IPS-NIHi7 (cell line): ENCODE data around the gene HDAC4.
A peak's percentile ranks its signal among the peaks of the same experiment; 100 is the strongest.

Experiments used
- DNase-seq: peaks from one replicate; pipeline ENCODE4 v3.0.0; 2012; ENCODE audit warnings: mixed read lengths; ENCODE audit errors: extremely low spot score

Gene HDAC4

DNA sequence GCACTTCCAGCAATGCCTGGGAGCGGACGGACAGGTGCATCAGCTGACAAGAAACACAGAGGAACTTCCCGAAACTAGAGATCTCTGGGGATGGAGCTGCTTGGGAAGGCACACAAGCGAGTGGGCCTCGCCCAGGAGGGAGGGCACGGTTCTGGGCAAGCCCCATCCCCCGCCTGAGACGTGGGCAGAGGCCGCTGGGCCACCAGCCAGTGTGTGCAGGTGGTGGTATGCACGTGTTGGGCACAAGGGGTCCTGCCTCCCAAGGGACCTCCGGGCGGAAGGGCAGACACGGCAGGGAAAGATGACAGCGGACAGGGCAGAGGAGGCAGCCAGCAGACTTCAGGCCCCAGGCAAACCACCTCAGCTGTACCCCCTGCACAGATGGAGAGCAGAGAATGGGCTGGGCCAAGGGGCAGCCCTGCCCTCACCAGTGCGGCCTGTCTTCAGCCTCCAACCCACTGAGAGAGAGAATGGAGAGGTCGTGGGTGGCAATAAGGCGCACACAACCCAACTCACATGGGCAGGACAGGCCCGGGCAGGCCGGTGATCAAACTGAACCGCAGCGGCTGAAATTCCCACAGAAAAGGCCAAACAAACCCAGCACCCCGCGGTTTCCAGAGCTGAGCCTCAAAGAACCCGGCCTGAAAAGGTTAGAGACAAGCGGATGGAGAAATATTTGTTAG is 51.2 kb downstream of the HDAC4 start:
- no peak for DNase-seq

DNA sequence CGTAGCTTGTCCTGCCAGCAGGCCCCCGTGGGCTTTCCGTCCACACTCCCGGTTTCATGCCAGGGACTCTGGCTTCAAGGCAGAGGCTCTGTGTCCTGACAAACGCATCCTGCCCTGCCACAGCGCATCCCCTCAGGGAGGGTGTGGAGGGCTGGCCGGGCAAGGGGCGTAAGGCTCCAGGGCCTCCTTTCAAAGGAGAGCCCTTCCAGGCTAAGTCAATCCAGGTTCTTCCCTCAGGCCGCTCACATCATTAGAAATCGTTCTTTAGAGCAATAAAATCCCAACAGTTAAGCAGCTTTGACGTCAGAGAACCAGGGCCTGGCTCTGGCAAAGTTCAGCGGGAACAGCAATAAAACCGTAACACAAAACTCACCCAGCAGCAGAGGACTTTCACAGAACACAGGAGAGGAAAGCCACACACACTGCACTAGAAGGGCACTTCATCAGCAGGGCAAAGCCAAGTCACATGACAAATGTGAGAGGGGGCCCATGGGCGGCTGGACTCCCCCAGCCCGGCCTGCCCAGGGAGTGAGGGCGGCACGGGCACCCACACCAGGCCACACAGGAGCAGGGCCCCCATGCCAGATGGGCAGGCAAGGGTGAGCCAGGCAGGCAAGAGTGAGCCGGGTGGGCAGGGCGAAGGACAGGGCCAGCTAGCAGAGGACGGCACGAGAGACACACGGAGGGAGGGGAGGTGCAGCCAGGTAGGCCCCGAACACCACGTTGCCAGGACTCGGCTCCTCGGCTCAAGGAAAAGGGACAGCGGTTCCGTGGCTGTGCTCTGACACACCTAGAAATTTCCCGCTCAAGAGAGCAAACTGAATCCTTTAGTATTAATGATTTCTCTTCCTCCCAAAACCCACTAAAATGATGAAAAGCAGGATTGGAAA is 52.0 kb downstream of the HDAC4 start:
- no peak for DNase-seq

DNA sequence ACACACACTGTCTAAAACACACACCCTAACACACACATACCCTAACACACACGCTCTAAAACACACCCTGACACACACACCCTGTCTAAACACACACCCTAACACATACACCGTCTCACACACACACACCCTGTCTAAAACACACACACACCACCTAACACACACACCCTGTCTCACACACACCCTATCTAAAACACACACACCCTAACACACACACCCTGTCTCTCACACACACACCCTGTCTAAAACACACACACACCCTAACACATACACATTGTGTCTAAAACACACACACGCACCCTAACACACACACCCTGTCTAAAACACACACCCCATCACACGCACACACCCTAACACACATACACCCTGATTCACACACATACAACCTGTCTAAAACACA is 54.1 kb downstream of the HDAC4 start:
- no peak for DNase-seq

DNA sequence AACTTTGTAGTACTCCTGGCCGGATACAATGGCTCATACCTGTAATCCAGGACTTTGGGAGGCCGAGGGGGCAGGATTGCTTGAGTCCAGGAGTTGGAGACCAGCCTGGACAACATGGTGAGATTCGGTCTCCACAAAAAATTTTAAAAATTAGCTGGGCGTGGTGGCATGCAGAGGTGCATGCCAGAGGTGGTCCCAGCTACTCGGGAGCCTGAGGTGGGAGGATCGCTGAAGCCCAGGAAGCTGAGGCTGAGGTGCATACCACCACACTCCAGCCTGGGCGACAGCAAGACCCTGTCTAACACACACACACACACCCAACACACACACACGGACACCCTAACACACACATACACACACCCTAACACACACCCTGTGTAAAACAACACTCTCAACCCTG is 55.6 kb downstream of the HDAC4 start:
- DNase-seq = no peak

DNA sequence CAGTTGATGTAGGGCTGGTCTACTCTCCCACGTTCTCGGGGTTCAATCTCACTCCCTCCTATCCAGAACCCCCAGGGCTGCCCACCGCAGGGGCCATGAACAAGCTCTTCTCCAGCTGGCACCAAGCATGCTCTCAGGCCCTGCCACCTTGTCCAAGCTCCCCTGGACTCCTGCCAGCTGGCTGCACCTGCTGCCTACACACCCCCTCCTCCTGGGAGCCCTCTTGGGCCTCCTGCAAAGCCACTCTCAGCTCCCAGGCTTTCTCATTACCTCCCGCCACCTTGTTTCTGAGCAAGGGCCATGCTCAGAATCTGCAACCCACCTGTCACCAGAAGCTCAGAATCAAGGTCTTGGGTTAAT is 56.0 kb downstream of the HDAC4 start:
- no peak for DNase-seq

DNA sequence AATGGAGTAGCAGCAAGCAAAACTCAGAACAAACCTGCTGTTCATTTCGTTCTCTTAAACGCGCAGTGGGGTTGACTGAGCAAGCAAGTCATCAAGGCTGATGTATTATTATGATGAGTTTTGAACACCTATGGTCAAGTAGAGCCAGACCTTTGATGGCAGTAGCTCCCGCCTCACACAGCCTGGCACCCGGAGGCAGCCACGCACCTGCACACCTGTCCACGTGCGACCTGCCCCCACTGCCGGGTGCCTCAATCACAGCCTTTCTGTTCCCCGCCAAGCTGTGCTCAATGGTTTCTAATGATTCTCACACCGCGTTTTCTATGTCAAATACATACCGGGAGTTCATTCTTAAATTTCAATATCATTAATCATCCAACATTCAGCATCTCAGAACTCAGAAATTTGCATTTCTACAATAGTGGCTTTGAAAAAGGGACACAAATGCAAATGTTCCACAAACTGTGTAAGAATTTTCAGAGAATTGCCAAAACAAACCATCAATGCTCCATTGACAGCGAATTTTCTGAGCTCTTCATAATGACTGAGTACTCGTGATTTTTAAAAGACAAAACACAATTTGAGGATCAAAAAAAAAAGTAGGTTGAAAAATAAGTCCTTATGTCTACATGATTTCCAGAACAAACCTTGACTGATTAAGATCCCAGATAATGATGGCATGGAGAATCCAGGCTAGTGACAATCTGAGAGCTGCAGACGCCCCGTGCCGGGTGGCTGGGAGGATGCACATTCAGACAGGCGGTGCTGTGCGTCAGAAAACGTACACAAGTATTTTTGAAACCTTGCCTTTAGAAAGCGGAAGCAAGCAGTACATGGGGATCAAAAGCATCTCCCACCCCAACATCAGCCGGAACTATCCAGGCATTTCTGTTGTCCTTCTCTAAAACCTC is 56.6 kb downstream of the HDAC4 start:
- no peak for DNase-seq

DNA sequence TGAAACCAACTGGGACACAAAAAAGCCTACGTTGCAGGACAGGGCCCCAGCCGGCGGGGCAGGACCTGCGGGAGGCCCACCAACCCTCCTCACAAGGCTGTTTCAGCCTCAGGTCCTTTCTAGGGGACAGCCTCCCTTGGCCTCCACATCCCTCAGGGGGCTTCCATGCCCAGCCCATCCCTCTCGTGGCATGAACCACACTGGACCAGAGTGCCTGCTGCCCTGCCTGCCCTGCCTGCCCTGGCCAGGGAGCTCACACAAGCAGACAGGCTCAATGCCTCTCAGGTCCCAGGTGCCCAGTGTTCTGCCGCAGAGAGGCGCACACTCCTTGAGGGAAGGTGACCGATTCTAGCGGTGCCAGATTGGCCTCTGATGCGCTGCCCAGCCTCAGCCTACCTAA is 57.4 kb downstream of the HDAC4 start:
- peak; percentile 8 for DNase-seq

DNA sequence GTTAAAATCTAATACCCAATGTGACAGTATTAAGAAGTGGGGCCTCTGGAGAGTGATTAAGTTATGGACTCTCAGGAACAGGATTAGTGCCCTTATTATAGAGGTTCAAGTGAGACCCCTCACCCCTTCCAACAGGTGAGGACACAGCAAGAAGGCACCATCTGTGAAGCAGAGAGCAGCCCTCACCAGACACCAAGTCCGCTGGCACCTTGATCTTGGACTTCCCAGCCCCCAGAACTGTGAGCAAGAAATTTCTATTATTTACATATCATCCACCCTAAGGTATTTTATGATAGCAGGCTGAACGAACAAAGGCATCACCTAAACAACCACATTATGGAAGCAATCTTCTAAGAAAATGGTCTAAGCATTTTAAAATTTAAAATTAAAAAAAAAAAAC is 59.0 kb downstream of the HDAC4 start:
- DNase-seq = no peak

DNA sequence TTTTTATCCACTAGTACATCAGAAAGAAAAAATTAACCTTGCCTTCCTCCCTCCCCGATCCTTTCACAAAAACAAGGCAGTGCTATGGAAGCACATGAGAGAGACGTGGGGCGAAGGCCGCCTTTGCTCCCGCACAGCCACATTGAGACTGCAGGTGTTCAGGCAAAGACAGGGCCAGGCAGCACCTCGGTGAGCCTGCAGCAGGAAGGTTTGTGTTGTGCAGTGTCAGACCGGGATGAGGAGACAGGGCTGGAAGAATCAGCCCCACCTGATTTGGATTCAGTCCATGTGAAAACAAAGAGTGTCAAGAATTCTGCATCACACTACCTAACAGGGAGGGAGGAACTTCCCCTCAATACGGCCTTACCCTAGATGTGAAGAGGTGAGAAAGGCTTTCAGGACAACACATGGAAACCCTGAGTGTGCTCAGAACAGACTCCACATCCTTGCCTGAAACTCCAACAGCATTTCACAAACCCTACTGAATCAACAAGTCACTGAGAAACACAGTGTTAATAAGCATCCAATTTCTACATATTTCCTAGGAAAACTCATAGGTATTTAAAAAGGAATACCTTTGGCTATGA is 59.6 kb downstream of the HDAC4 start:
- no peak for DNase-seq

DNA sequence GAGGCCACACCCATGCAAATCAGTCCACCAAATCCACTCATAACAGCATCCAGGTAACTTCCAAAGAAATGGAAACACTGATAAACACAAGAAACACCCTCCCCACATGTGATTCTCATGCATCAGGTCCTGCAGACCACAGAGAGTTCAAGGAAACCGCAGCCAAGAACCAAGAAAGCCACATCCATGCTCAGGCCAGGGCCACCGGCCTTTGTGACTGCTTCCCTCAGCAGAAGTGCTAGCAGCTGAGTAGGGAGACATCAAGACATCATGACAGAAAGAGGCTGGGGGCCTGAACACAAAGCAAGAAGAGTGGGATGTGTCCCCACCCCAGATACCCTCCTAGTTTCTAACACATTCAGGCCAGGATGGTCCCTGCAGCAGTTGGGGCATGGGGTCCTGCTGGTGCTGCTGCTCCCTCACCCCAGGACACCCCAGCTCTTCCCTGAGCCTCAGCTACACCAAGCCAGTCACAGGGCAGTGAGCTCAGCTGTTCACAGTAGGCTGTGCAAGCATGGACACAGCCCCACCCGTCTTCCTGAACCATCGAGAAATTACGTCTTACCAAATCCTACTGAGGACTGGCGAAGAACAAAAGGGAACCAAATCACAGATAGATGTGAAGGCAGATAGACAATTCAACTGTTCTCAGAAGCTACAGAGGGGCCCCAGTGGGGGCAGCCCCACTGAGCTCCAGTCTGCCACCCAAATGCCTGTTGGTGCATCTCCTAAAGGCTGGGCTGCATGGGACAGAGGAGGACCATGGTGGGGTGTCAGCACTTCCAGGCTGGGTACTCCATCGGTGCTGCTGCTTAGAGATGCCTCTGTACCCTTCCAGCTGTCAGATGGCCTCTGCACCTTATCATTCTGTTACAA is 60.9 kb downstream of the HDAC4 start:
- no peak for DNase-seq

DNA sequence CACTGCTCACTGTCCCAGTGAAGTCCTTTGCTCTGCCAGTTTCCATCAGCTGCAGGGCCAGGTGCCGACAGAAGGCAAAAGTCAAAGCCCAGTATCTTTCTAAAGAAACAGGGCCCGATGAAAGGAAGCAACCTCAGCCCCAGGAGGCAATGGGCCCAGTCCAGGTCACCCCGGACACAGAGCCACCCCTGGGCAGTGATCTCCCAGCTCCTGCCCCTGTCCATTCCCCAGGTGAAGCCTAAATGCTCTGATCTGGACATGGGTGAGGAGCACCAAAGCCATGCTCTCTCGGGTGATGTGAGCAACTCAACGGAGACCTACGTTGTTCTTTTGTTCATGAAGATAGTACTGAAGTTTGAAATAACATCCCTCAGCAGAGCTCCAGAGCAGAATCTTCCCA is 61.6 kb downstream of the HDAC4 start:
- DNase-seq = no peak

DNA sequence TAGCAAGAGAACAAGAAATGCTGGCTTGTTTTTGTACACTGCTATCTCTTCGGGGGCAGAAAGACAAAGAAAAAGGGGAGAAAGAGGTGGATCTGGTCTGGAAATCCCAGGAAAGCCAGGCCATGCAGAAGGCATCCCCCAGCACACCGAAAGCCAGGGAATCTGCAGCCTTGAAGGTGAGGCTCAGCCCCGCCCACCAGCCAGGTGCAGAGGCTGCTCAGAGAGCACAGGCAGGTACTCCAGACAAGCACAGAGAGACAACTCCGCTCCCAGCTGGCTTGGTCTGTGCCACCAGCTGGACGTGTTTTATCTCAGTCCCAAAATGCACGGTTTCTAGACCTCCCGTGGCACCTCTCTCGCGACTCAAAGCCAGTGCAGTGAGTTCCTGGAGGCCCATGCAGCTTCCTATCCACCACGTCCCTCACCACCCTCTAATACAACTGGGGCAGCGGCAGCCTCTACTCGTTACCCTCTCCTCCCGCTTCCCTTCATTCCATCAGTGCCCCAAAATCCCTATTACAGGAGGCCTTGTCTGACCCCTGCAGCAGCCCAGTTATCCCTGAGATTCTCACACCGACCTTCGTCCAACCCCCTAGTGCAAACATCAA is 62.8 kb downstream of the HDAC4 start:
- DNase-seq = peak; percentile 54

DNA sequence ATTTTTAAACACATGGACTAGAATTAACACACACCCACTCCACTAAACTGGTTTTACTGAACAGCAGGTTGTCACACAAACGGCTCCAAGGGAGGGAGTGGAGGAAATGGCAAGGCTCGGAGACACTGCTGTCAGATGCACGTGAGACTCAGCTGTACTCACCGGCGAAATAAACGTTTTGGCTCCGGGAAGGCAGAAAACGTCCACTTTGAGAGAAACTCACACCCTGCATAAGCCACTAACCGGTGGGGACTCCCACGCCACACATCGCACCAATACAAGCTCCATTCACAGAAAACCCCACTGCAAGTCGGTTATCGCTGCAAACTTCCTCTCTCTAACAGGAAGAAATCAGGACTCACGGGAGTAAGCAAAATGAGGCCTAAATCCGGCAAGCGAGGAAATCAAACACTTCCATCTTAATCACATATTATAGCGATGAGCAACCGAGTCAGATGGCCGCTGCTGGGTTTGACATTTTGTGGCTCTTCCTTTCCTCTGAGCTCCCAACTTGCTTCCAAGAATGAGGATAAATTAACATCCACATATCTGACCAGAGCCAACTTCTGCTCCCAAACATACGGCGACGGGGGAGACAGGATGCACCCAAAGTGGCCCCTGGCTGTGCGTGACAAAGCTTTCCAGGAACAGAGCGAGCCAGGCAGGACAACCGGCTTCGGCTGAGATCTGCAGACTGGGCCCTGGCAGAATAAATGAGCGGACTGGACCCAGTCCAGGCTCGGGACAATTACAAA is 63.5 kb downstream of the HDAC4 start:
- peak; percentile 14 for DNase-seq

DNA sequence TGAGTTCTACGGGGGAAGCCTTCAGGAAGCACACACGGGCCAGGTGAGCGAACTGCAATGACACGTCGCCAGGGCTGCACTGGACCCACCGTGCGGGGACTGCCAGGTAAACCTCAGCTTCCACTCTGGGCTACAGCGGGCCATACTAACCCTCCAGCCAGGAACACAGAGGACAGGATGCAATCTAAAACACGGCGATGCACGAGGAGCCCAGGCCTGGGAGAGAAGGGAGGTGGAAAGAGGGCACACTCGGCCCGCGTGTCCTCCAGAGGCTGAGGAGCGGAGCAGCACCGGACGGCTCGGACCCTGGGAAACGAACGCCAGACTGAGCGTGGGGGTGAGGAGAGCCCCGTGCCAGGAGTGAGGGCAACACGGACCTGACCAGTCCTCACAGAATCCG is 69.3 kb downstream of the HDAC4 start:
- no peak for DNase-seq

DNA sequence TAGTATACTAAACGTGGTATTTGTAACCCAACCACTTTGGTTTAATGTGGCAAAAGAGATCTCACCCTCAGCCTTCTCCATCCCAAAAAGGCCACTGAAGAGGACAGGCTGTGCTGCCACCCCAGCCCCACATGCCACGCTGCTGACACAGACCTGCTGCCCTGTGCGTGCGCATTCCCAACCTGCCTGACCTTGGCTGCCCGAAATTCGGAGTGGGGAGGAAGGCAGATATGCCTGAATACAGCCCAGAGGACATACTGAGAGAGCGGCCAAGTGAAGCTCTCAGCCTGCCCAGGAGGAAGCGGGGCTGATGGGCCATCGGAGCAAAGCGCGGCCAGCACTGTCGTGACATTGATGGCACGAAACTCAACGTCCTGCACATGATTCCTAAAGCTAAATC is 70.0 kb downstream of the HDAC4 start:
- DNase-seq = no peak

DNA sequence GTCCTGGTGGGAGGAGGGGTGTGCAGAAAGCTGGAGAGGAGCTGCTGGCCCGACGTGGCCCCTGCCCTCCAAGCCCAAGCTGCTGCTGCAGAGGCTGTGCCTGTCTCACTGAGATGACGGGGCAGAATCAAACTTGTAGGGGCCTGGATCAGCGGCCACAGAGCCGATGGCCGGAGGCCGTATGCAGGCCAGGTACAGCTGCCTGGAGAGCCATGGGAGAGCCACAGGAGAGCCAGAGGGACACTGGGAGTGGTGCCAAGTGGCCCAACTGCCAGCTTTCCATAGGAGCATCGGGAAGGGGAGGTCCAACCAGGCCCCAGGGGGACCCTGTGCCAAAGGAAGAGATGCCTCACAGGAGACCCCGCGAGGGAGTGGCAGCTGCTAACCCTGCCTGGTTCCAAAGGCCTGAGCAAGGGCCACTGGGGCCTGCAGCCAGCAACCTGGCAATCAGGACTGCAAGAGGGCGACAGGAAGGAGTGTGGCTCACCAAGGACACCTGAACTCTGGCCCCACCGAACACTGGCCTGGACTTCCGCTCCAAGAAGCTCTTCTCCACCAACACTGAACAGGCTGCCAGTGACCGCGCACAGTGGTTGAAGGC is 70.7 kb downstream of the HDAC4 start:
- DNase-seq = no peak

DNA sequence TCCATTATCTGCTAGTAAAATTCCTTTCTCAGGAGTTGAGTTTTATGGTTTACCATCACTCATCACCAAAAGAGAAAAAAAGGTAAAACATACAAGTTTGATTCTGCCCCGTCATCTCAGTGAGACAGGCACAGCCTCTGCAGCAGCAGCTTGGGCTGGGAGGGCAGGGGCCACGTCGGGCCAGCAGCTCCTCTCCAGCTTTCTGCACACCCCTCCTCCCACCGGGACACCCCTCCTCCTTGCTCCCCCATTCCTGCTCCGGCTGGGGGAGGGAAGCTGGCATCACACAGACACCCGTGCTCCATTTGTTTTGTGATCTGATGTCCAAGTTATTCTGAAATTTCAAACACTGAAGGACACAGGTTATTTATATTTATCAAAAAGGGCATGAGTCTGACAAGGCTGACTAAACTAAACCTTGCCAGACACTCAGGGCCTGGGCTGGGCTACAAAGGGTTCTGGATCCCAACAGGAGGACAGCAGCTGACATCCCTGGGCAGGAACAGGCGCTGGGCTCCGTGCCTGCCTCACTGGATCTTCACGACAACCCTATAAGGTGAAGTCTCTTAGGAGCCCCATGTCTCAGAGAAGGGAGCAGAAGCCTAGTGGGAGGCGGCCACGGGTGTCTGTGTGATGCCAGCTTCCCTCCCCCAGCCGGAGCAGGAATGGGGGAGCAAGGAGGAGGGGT is 71.4 kb downstream of the HDAC4 start:
- DNase-seq = no peak

DNA sequence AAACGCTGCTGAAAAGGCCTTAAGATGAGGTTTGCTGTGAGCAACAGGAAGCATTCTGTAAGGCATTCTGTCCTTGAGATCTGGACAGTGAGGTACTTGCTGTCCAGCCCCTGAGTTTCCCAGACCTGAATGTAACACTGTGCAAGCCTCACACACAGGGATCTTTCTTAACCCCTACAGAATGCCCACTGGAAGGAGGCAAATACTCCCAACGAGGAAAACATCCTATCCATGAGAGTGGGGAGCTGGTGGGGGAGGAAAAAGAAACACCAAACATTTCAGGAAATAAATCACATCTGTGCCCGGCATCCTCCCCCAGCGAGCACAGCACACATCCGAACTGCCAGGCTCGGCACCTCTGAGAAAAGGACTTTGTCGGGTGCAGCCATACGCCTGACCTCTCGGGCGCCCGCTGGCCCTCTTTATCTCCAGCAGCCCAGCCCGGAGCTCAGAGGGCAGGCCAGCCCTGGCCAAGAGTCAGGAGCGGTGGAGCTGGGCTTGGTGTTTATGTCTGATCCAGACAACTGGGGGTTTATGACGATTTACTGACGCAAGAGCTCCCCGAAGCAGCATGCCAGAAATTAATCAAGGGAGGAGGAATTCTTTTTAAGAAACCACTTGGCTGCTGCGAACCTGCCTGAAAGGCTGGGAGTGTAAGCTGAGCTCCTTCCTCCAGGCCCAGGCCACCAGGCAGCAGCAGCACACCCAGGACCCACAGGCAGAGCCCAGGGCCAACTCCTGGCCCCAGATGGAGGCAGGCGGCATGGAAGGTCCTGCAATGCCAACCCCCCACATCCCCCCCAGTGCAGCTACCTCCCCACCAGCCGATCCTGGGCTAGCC is 72.2 kb downstream of the HDAC4 start:
- no peak for DNase-seq
